Activated CD8-positive, alpha-beta memory T cell treated with anti-CD3 and anti-CD28 coated beads, Interleukin-2, amount 50 U/mL, for 24 hours (primary cell): ENCODE data around the gene TLR4.

Source experiments
- DNase-seq: peaks from one replicate; pipeline ENCODE4 v3.0.0-alpha.2; 2020; ENCODE audit errors: extremely low read depth

The TLR4 gene

DNA sequence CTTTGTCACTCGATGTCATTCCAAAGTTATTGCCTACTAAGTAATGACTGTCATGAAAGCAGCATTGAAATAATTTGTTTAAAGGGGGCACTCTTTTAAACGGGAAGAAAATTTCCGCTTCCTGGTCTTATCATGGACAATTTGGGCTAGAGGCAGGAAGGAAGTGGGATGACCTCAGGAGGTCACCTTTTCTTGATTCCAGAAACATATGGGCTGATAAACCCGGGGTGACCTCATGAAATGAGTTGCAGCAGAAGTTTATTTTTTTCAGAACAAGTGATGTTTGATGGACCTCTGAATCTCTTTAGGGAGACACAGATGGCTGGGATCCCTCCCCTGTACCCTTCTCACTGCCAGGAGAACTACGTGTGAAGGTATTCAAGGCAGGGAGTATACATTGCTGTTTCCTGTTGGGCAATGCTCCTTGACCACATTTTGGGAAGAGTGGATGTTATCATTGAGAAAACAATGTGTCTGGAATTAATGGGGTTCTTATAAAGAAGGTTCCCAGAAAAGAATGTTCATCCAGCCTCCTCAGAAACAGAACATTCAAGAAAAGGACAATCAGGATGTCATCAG, 11.3 kb downstream of the TLR4 start:
- no peak for DNase-seq

DNA sequence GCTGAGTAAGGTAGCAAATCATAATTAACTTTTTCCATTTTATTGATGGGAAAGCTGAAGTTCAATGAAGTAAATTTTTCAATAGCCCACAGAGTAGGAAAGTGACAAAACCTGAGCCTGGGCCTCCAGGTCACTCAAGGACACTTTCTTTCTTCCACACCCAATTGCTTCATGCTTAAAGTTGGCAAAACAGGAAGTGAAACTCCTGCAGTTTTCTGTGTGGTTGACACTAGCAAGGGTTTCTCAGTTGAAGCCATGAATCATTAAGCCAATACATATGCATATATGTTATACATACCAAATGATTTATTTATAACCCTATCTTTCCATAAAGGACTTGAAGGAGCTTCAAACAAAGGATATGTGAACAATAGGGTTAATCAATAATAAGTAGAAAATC, 13.9 kb downstream of the TLR4 start:
- no peak for DNase-seq

DNA sequence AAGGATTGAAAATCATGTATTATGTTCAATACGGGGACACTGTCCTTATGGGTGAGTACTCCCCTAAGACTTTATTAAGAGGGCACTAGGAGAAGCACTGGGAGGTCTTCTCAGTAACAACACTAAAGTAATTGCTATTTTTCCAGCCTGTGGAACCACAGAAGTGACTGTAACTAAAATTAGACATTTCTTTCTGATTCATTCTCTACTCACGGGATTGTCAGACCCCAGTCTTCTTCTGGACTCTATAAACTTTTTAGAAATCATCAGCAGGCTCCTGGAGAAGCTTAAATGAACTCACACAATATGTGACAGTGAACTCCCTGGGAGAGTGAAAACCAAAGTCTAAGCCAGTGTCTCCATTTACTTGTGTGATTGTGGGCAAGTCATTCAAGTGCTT, 14.5 kb downstream of the TLR4 start:
- no peak for DNase-seq

DNA sequence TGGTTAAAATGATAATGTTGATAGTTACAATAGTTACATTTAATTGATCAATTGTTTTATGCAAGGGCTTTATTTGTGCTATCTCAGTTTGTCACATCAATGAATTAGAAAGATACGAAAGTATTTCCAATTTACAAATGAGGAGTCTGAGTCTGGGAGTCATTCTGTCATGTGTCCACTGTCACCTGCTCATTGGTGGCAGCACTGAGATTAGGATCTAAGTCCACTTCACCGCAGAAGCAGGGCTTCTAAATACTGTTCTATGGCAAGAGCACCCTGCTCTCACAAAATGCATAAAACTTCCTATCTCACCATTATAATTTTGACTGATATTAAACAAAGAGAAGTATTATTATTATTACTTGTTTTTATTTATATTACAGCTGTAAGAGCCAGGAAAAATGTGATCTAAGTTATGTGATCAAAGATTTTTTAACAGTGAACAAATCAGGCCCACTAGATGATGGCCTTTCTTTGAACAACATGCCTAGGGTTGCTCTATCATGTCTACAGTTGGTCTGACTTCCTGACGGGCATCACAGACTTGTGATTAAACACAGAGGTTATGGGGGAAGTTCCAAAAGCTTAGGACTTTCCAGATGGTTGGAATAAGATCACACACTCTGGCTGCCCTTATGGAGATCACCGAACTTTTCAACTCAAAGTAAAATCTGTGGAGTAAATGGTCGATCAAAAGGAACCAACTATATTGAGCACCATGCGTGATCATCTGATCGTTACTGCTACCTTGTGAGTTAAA, 15.1 kb downstream of the TLR4 start:
- no peak for DNase-seq

DNA sequence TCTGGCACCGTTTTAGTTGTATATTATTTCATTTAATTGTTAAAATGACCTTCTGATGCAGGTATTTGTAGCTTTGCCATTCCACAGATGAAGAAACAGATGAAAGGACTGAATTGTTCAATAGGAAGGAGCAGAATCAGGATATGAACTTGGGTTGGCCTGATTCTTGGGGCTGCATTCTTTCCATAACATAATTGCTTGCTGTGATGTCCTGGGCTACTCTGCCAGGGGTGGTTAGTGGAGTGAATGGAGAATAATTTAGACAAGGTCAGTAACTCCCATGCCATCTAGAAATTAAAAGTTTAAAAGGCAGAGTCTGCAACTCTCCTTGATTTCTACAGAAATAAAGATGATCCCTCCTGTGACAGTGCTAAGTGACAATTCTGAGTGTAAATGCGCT, 15.9 kb downstream of the TLR4 start:
- no peak for DNase-seq

GRCh38 chr9:117720555-117720954, 16.4 kb downstream of the TLR4 start:
- DNase-seq: no peak

DNA sequence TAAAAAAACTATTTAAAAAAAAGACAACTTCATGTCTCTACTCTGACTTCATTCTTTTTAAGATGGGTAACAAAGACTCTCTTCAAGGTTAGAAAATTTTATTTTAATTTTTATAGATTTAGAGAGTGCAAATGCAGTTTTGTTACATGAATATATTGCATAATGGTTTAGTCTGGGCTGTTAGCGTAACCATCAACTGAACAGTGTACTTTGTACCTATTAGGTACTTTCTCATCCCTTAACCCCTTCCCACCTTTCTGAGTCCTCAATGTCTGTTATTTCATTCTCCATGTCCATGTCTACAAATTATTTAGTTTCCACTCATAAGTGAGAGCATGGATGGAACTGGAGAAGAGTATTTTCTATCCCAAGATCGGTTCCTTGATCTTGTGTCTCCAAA, 16.8 kb downstream of the TLR4 start:
- no peak for DNase-seq

DNA sequence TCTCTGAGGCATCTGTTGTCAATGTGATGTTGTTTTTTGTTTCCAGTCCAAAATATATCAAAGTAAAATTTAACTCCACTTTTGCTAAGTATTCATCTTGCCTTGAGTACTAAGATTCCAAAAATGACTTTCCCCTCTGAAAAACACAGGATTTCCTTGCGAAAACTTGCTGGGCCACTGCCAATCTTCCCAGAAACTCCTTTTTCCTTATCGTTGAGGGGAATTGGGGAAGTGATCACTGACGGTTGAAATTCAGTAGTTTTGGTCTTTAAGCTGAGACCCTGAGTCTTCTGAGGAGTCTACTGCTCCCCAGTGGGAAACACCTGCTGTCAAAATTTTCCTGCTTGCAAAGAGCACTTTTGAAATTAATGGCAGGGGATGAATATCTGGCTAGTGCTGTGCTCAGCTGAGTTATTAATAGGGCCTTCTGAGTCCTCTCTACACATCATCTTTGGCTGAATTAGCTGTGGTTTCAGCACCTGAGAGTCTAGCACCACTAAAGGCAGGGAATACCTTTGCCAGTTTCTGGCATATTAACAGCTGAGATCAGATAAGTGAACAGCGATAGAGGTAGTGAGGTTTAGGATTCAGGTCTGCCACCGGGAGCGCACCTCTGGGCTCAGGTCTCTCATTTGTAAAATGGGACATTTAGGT, 18.0 kb downstream of the TLR4 start:
- no peak for DNase-seq

DNA sequence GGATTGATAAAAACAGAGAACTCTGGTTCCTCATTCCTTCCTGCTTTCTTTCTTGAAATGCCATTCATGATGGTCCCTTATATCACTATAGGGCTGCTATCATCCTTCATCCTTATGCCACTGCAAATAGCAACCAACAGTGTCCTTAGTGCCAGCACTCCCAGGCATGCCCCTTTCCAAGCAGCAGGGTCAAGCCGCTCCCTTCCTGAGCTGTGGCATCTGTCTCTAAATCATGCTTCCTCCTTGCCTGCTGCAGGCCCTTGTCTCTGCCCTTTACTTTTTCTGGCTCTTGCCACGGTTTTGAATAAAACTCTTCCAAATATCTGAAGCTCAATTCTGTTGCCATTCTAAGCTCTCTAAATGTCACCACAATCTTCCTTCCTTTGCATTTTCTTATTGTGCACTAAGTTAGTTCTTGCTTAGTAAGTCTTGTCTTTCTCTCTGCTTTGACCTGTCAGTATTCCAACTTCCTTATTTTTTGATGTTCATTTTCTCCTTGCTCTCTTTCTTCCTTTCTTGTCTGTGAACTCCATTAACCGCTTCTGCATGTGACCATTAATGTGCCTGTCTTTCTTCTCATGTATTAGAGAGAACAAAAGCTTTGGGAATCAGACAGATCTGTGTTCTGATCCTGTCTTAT, 19.9 kb downstream of the TLR4 start:
- DNase-seq: no peak

- no peak for DNase-seq
Observed at GRCh38 chr9:117725426-117725887, 21.3 kb downstream of the TLR4 start.

GRCh38 chr9:117729375-117729774, 25.2 kb downstream of the TLR4 start:
- DNase-seq: no peak

DNA sequence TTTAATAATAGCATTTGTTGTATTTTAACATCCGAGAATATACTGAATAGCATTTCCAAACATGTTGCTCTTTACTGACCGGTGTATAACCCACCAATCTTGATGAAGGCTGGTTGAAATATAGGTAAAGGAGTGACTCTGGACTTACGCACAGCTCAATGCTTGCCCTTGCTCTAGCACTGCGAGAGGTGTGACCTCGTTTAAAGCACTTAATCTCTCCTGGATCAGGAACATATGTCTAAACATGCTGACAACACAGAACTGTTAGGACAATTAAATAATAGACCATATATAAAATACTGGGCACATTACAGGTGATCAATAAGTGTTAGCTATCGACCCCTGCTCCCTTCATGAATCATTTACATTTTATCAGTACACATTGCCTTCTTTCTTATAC, 28.3 kb downstream of the TLR4 start:
- no peak for DNase-seq

DNA sequence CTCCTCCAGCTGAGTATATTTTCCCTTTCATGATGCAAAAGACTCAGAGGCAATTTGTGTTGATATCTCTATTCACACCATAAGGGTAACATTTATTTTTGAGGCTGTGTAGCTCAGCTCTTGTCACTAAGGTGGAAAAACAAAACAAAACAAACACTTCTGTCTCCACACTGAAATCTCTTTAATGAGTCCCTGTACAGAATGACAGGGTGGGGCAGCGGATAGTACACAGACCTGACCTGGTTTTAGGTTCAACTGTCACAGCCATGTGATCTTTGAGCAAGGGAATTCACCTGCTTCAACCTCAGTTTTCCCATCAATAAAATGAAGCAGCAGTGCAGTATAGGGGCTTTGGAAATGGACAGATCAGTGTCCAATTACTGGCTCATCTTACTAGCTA, 29.3 kb downstream of the TLR4 start:
- DNase-seq: no peak

DNA sequence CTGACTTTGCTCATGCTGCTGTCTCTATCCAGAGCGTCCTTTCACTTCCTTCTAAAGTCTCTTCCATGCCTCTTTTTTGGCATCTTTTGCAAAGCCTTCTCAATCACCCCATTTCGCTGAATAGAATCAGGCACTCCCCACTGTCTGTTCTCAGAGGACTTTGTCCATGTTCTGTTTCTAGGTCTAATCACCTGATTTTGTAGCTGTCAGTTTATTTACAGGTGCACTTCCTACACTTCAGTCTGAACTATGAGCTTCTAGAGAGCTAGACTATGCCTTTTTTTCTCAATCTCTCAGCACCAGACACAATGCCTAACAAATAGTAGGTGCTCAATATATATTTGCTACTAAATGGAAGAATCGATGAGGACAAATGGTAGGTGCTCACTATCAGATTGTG, 29.9 kb downstream of the TLR4 start:
- DNase-seq: no peak

- no peak for DNase-seq
Observed at GRCh38 chr9:117734523-117735314, 30.5 kb downstream of the TLR4 start.

DNA sequence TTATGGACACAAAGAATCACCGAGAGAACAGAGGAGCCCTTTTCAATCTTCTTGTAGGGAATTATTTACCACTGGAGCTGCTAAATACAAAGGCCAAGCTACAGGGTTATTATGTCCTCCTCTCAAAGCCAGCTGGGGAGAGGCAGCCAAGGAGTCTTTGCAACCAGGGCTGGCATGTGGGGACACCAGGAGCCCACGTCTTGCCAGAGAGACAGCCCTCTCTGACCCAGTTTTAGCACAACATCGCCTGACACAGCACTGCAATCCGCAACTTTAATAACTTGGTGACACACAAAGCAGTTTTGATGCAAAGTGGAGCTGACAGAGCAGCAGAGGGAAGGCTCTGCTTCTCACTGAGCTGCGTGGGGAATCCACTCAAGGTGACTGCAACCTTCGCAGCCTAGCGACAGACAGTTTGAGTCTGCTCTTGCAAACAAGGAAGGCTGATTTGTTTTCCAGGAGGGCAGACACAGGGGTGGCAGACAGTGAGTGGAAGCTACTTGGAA, 33.6 kb downstream of the TLR4 start:
- DNase-seq: no peak

GRCh38 chr9:117739206-117739605, 35.0 kb downstream of the TLR4 start:
- DNase-seq: no peak

DNA sequence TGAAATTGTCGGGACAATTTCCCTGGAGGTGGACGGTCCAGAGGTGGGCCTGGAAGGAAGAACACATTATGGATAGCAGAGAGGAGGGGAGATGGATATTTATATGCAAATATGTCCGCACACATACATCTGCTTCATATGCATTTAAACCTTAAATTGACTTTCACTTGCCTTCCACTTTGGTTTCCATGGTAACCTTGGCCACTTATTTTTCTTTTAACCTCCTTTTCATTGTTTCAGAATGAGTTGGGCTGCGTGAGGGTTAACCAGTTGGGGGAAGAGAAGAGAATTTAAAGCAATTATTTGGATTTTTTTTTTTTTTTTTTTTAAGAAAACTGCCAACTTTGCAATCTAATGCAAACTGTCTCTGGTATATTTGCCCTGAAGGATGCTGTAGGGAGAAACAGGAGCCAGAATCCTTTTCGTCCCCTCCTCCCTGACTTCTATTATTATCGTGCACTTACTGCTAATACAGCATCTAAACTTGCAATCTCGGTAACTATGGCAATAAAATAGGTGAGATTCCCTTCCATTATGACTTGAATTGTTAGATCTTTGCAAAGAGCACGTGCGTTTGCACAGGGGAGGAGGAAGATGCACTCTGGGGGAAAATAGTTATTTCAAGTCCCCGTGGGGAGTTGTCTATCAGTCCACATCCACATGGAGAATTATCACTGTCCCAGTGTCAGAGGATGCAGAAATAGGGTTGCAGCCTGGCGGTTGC, 35.6 kb downstream of the TLR4 start:
- DNase-seq: no peak

DNA sequence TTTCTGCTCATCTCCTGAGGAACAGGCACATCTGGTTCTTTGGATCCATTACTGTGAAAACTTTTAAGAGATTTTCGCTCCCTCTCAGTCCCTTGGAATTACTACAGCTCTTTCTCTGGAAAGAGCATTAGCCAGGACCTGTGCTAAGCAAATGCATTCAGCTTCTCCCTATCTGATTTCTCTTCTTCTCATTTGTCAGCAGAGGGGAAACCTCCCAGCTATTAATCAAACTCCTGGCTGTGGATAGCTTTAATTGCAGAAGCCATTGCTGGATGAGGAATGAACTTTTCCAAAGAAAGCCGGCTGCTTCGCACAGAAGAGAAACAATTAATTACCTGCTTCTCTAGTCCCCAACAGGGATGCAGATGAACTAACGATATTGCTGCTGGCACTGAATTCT, 37.9 kb downstream of the TLR4 start:
- DNase-seq: no peak

DNA sequence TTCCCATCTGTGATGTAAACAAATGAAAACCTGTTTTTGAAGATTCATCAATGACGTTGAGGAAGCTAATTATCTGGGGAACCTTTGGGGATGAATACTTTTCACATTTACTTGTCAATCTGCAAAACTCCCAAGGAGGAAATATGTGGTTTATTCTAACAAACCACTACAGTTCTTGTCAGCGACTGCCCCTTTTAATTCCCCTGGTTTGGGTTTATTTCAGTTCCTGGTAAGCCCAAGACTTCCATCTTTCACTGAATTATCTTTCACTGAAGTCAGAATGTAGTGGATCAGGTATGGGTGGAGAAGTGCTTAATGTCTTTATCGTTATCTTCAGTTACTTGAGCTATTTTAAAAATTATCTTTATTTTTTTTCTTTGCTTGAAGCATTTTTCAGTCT, 40.2 kb downstream of the TLR4 start:
- DNase-seq: no peak

DNA sequence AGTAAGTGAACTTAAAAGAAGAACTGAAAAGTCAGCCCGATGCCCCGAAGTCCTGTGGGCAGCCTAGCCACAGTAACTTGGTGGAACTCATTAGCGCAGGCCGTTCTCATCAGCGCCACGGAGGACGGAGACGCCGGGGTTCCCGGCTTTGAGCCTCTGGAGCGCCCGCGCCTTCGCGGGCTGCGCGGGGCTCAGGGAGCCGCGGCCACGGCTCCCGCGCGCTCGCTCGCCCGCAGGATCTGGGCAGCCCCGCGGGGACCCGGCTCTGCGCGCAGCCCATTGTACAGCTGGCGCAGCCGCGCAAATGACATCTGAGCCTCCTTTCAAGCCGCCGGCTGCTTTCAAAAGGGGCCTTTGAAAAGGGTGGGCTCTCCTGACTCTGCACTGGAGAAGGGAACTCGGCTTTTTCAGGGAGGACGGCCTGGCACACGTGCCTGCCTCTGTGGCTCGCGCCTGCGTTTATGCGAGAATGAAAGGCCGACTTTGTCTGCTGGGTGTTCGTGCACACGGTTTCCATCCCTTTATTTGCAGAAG, 40.7 kb downstream of the TLR4 start:
- no peak for DNase-seq
